Activated naive CD8-positive, alpha-beta T cell treated with anti-CD3 and anti-CD28 coated beads for 36 hours (primary cell): Measurements from ENCODE around the gene KCTD16. TPM values are rescaled to one million over a fixed set of nuclear protein-coding genes. Genes with fewer than 3 reads are reported as not detected.

Source experiments
- DNase-seq: peaks from one replicate; pipeline ENCODE4 v3.0.0; 2021
- H3K27ac Mint-ChIP-seq: one replicate; pipeline ENCODE4 v1.8.0; 2022; ENCODE audit warnings: mild to moderate bottlenecking, moderate library complexity, mixed read lengths
- H3K27me3 Mint-ChIP-seq: one replicate; pipeline ENCODE4 v1.8.0; 2022; ENCODE audit warnings: mild to moderate bottlenecking, mixed read lengths
- H3K36me3 Mint-ChIP-seq: one replicate; pipeline ENCODE4 v1.8.0; 2021; ENCODE audit warnings: mild to moderate bottlenecking, mixed read lengths
- H3K4me1 Mint-ChIP-seq: one replicate; pipeline ENCODE4 v1.8.0; 2021; ENCODE audit warnings: mixed read lengths
- H3K4me3 Mint-ChIP-seq: one replicate; pipeline ENCODE4 v1.8.0; 2022; ENCODE audit warnings: mild to moderate bottlenecking, moderate library complexity, mixed read lengths
- H3K9me3 Mint-ChIP-seq: one replicate; pipeline ENCODE4 v1.8.0; 2022; ENCODE audit warnings: mixed read lengths
- total RNA-seq, 2 experiments: library from RNA; stranded (reverse); gene quantifications; one replicate each; pipeline ENCODE4 v1.2.3, GENCODE V29; 2021

The KCTD16 gene
- total RNA-seq, 2 experiments from 2014 or later, result 0.16 to 0.31 TPM

GRCh38 chr5:144391044-144391443, 220.4 kb downstream of the KCTD16 start:
- no peaks in the 10 kb centered on the region for H3K36me3 Mint-ChIP-seq
- no peaks in the 10 kb centered on the region for H3K4me1 Mint-ChIP-seq
- no peaks in the 10 kb centered on the region for H3K27me3 Mint-ChIP-seq
- H3K4me3 Mint-ChIP-seq, result no peak overlapping the region
- no peak overlapping the region for H3K27ac Mint-ChIP-seq
- DNase-seq, result no peak
- peaks cover 3% of the 10 kb centered on the region for H3K9me3 Mint-ChIP-seq

- Mint-ChIP-seq H3K4me1 (no peaks in the 10 kb centered on the region), H3K27me3 (no peaks in the 10 kb centered on the region), H3K36me3 (no peaks in the 10 kb centered on the region), H3K27ac (no peak overlapping the region), H3K4me3 (no peak overlapping the region), H3K9me3 (peaks cover 7% of the 10 kb centered on the region)
- no peak for DNase-seq
Observed at GRCh38 chr5:144393641-144394435, 223.2 kb downstream of the KCTD16 start.

GRCh38 chr5:144395704-144396103, 225.0 kb downstream of the KCTD16 start:
- Mint-ChIP-seq H3K4me3 (no peak overlapping the region), H3K27ac (no peak overlapping the region)
- DNase-seq, result no peak

GRCh38 chr5:144403058-144403457, 232.4 kb downstream of the KCTD16 start:
- peaks cover 3% of the 10 kb centered on the region for H3K27me3 Mint-ChIP-seq
- no peak overlapping the region for H3K27ac Mint-ChIP-seq
- H3K9me3 Mint-ChIP-seq, result peaks cover 3% of the 10 kb centered on the region
- no peak for DNase-seq
- H3K4me1 Mint-ChIP-seq, result no peaks in the 10 kb centered on the region
- H3K4me3 Mint-ChIP-seq, result no peak overlapping the region
- H3K36me3 Mint-ChIP-seq, result no peaks in the 10 kb centered on the region

More at GRCh38 chr5:144395704-144396103, 225.0 kb downstream of the KCTD16 start:
- Mint-ChIP-seq H3K9me3 (peaks cover 7% of the 10 kb centered on the region), H3K36me3 (no peaks in the 10 kb centered on the region), H3K4me1 (no peaks in the 10 kb centered on the region), H3K27me3 (no peaks in the 10 kb centered on the region)

GRCh38 chr5:144403817-144404420, 233.2 kb downstream of the KCTD16 start:
- DNase-seq, result no peak
- Mint-ChIP-seq H3K36me3 (no peaks in the 10 kb centered on the region), H3K4me3 (no peak overlapping the region), H3K27me3 (peaks cover 3% of the 10 kb centered on the region), H3K9me3 (peaks cover 3% of the 10 kb centered on the region), H3K4me1 (no peaks in the 10 kb centered on the region), H3K27ac (no peak overlapping the region)

- no peak for DNase-seq
- Mint-ChIP-seq H3K36me3 (no peaks in the 10 kb centered on the region), H3K4me1 (no peaks in the 10 kb centered on the region), H3K27ac (no peak overlapping the region), H3K4me3 (no peak overlapping the region), H3K9me3 (peaks cover 3% of the 10 kb centered on the region), H3K27me3 (peaks cover 3% of the 10 kb centered on the region)
Observed at GRCh38 chr5:144404672-144405071, 234.0 kb downstream of the KCTD16 start.

- H3K27ac Mint-ChIP-seq, result no peak overlapping the region
- no peaks in the 10 kb centered on the region for H3K36me3 Mint-ChIP-seq
- peaks cover 3% of the 10 kb centered on the region for H3K27me3 Mint-ChIP-seq
- H3K4me1 Mint-ChIP-seq, result no peaks in the 10 kb centered on the region
- H3K4me3 Mint-ChIP-seq, result no peak overlapping the region
- H3K9me3 Mint-ChIP-seq, result peaks cover 3% of the 10 kb centered on the region
- DNase-seq, result no peak
Observed at GRCh38 chr5:144405991-144406390, 235.3 kb downstream of the KCTD16 start.

- DNase-seq, result no peak
- Mint-ChIP-seq H3K4me1 (no peaks in the 10 kb centered on the region), H3K27ac (no peak overlapping the region), H3K9me3 (peaks cover 3% of the 10 kb centered on the region), H3K36me3 (no peaks in the 10 kb centered on the region), H3K27me3 (peaks cover 3% of the 10 kb centered on the region), H3K4me3 (no peak overlapping the region)
Observed at GRCh38 chr5:144406442-144406841, 235.8 kb downstream of the KCTD16 start.

- DNase-seq, result no peak
- H3K27ac Mint-ChIP-seq, result no peak overlapping the region
- H3K4me3 Mint-ChIP-seq, result no peak overlapping the region
- no peaks in the 10 kb centered on the region for H3K36me3 Mint-ChIP-seq
- no peaks in the 10 kb centered on the region for H3K27me3 Mint-ChIP-seq
- peaks cover 2% of the 10 kb centered on the region for H3K9me3 Mint-ChIP-seq
- H3K4me1 Mint-ChIP-seq, result no peaks in the 10 kb centered on the region
Observed at GRCh38 chr5:144414202-144415029, 243.7 kb downstream of the KCTD16 start.

GRCh38 chr5:144416196-144416595, 245.5 kb downstream of the KCTD16 start:
- no peaks in the 10 kb centered on the region for H3K27me3 Mint-ChIP-seq
- no peak overlapping the region for H3K27ac Mint-ChIP-seq
- H3K4me1 Mint-ChIP-seq, result no peaks in the 10 kb centered on the region
- H3K36me3 Mint-ChIP-seq, result no peaks in the 10 kb centered on the region
- no peak for DNase-seq
- H3K9me3 Mint-ChIP-seq, result peaks cover 2% of the 10 kb centered on the region
- H3K4me3 Mint-ChIP-seq, result no peak overlapping the region

GRCh38 chr5:144418719-144419118, 248.0 kb downstream of the KCTD16 start:
- Mint-ChIP-seq H3K36me3 (no peaks in the 10 kb centered on the region), H3K9me3 (peaks cover 4% of the 10 kb centered on the region), H3K27ac (no peak overlapping the region), H3K27me3 (no peaks in the 10 kb centered on the region), H3K4me1 (no peaks in the 10 kb centered on the region), H3K4me3 (no peak overlapping the region)
- DNase-seq, result no peak

- no peak overlapping the region for H3K27ac Mint-ChIP-seq
- H3K4me3 Mint-ChIP-seq, result no peak overlapping the region
- no peaks in the 10 kb centered on the region for H3K36me3 Mint-ChIP-seq
- no peaks in the 10 kb centered on the region for H3K27me3 Mint-ChIP-seq
- DNase-seq, result no peak
- peaks cover 2% of the 10 kb centered on the region for H3K9me3 Mint-ChIP-seq
- H3K4me1 Mint-ChIP-seq, result no peaks in the 10 kb centered on the region
Observed at GRCh38 chr5:144421411-144421810, 250.7 kb downstream of the KCTD16 start.

- no peaks in the 10 kb centered on the region for H3K27me3 Mint-ChIP-seq
- H3K27ac Mint-ChIP-seq, result no peak overlapping the region
- peaks cover 2% of the 10 kb centered on the region for H3K9me3 Mint-ChIP-seq
- H3K4me1 Mint-ChIP-seq, result no peaks in the 10 kb centered on the region
- DNase-seq, result no peak
- H3K4me3 Mint-ChIP-seq, result no peak overlapping the region
- no peaks in the 10 kb centered on the region for H3K36me3 Mint-ChIP-seq
Observed at GRCh38 chr5:144422018-144422727, 251.5 kb downstream of the KCTD16 start.

GRCh38 chr5:144427866-144428265, 257.2 kb downstream of the KCTD16 start:
- no peaks in the 10 kb centered on the region for H3K27me3 Mint-ChIP-seq
- no peak overlapping the region for H3K27ac Mint-ChIP-seq

GRCh38 chr5:144428326-144428725, 257.7 kb downstream of the KCTD16 start:
- no peak for DNase-seq
- Mint-ChIP-seq H3K36me3 (no peaks in the 10 kb centered on the region), H3K4me3 (no peak overlapping the region), H3K9me3 (peaks cover 5% of the 10 kb centered on the region), H3K27ac (no peak overlapping the region), H3K4me1 (no peaks in the 10 kb centered on the region), H3K27me3 (no peaks in the 10 kb centered on the region)

More at GRCh38 chr5:144427866-144428265, 257.2 kb downstream of the KCTD16 start:
- no peak for DNase-seq
- H3K4me1 Mint-ChIP-seq, result no peaks in the 10 kb centered on the region
- H3K36me3 Mint-ChIP-seq, result no peaks in the 10 kb centered on the region
- H3K9me3 Mint-ChIP-seq, result peaks cover 5% of the 10 kb centered on the region
- H3K4me3 Mint-ChIP-seq, result no peak overlapping the region
